Spleen (tissue), 13 donors: ENCODE data around the gene CCDC47. TPM values are rescaled to one million over a fixed set of nuclear protein-coding genes. Genes with fewer than 3 reads are reported as not detected.

ENCODE experiments used
- DNase-seq: peaks from one replicate; pipeline ENCODE4 v3.0.0-alpha.2; 2020
- H3K27ac ChIP-seq, 8 donors: fragments of 200-600 bp; sonication (generic) in 7 of 8; 1 replicate in 4 of 8; 2 replicates in 4 of 8; pipeline versions ENCODE4 v1.5.0 to v1.8.0; 2016 to 2021; ENCODE audit warnings: inconsistent platforms in 4 of 8, mild to moderate bottlenecking in 4 of 8, moderate library complexity in 1 of 8
- H3K27me3 ChIP-seq, 7 donors: fragments of 200-600 bp; sonication (generic) in 6 of 7; replicated peaks in 1 of 7; 1 replicate in 4 of 7; 2 replicates in 3 of 7; pipeline versions ENCODE4 v1.5.0 to v1.8.0; 2016 to 2021; ENCODE audit warnings: inconsistent platforms in 3 of 7, mild to moderate bottlenecking in 1 of 7
- H3K36me3 ChIP-seq, 6 donors: fragments of 200-600 bp; sonication (generic) in 5 of 6; 1 replicate in 4 of 6; 2 replicates in 2 of 6; pipeline versions ENCODE4 v1.5.0 to v1.8.0; 2016 to 2021; ENCODE audit warnings: inconsistent platforms in 2 of 6
- H3K4me1 ChIP-seq, 6 donors: fragments of 200-600 bp; sonication (generic) in 5 of 6; 1 replicate in 3 of 6; 2 replicates in 3 of 6; pipeline versions ENCODE4 v1.5.0 to v1.8.0; 2016 to 2021; ENCODE audit warnings: inconsistent platforms in 3 of 6
- H3K4me3 ChIP-seq, 8 donors: fragments of 200-600 bp; sonication (generic) in 7 of 8; 1 replicate in 4 of 8; 2 replicates in 4 of 8; pipeline versions ENCODE4 v1.5.0 to v1.8.0; 2016 to 2021; ENCODE audit warnings: inconsistent platforms in 4 of 8, mild to moderate bottlenecking in 4 of 8, moderate library complexity in 2 of 8
- H3K9me3 ChIP-seq, 8 donors: fragments of 200-600 bp; sonication (generic) in 7 of 8; 1 replicate in 4 of 8; 2 replicates in 4 of 8; pipeline versions ENCODE4 v1.5.0 to v1.8.0; 2016 to 2021; ENCODE audit warnings: inconsistent platforms in 4 of 8
- POLR2A ChIP-seq, 3 donors: fragments of 450-650 bp; IDR thresholded peaks; one replicate each; pipeline ENCODE4 v1.5.1; 2017; ENCODE audit warnings: antibody characterized with exemption in 3 of 3, mild to moderate bottlenecking in 1 of 3
- POLR2AphosphoS5 ChIP-seq, 3 donors: sonication (generic); formaldehyde crosslinking; IDR thresholded peaks; one replicate each; pipeline ENCODE4 v1.5.1; 2017; ENCODE audit warnings: antibody characterized with exemption in 3 of 3
- WGBS, 5 donors: extraction: QIAGEN DNeasy Blood & Tissue Kit in 3 of 5; methylation state at CpG; one replicate each; pipeline versions ENCODE4 v1.1.5 to v1.1.7; 2013 to 2018; 5-methylcytosine and 5-hydroxymethylcytosine counted together
- intact Hi-C: fragments of 100-400 bp; cut with DNase I; formaldehyde crosslinking; loops from one replicate; pipeline ENCODE4 v1.15.0; 2023; ENCODE audit warnings: low total_unique reads
- long read RNA-seq, 2 donors: transcript quantifications; one replicate each; lab custom pipeline, GENCODE V29; 2026
- polyA plus RNA-seq, 3 donors: library from polyadenylated mRNA; stranded (reverse); fragments of 200-250 nt; gene quantifications; one replicate each; pipeline ENCODE4 v1.2.1, GENCODE V29; 2013
- total RNA-seq, 7 donors: library from RNA; depleted of rRNA in 3 of 7; stranded (reverse); fragments of >200 nt in 3 of 7; fragmentation: NEBNext Ultra II Directional in 4 of 7; extraction: Animal tissue kit (Norgen Biotek cat#: 25700) in 4 of 7; gene quantifications; one replicate each; pipeline versions ENCODE4 v1.1.0 to v1.2.1, GENCODE V29; 2016 to 2021
- TF ChIP-seq, protein P1 (sequence below), 11 experiments: fragments of 200-600 bp in 7 of 11; fragments of 450-650 bp in 4 of 11; sonication (generic) in 4 of 11; IDR thresholded peaks in 8 of 11; conservative IDR thresholded peaks in 3 of 11; 1 replicate in 7 of 11; 2 replicates in 4 of 11; pipeline versions ENCODE4 v1.4.0 to v1.8.0; 2016 to 2021; ENCODE audit warnings: antibody characterized with exemption in 11 of 11, inconsistent platforms in 4 of 11, mild to moderate bottlenecking in 1 of 11
- donor health status: healthy with polysubstance abuse.
- donor health status: DM: no; HTN: no; CAD: no; lungs with moderate emphysema.
- donor health status: DM: no; HTN: no; CAD: no.
- donor health status: Bipolar disorder and iron deficiency.
- donor health status: healthy.
- donor health status: DM: no; HTN: no; CAD: no.
- donor health status: DM: yes; HTN: yes; CAD: no.

The CCDC47 gene, protein sequence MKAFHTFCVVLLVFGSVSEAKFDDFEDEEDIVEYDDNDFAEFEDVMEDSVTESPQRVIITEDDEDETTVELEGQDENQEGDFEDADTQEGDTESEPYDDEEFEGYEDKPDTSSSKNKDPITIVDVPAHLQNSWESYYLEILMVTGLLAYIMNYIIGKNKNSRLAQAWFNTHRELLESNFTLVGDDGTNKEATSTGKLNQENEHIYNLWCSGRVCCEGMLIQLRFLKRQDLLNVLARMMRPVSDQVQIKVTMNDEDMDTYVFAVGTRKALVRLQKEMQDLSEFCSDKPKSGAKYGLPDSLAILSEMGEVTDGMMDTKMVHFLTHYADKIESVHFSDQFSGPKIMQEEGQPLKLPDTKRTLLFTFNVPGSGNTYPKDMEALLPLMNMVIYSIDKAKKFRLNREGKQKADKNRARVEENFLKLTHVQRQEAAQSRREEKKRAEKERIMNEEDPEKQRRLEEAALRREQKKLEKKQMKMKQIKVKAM
- total RNA-seq, result 10 to 100 TPM; 50.7 to 74.0 (median 63.6) TPM
- polyA plus RNA-seq, result 10 to 100 TPM in 2 of 3 donors, 1 to 10 TPM in 1; 8.9 to 15.7 (median 13.1) TPM
- long read RNA-seq, donor 1, transcript CCDC47-201 (13 exons, 3,466 nt), result major isoform, 10 of 14 reads
- long read RNA-seq, donor 1, partial matches to known transcripts, result 0 of 14 reads
- long read RNA-seq, donor 1, other reads (novel, unspliced or antisense), result 0 of 14 reads
- long read RNA-seq, donor 2, transcript CCDC47-201 (13 exons, 3,466 nt), result major isoform, 9 of 18 reads
- long read RNA-seq, donor 2, partial matches to known transcripts, result 5 of 18 reads
- long read RNA-seq, donor 2, other reads (novel, unspliced or antisense), result 0 of 18 reads

DNA sequence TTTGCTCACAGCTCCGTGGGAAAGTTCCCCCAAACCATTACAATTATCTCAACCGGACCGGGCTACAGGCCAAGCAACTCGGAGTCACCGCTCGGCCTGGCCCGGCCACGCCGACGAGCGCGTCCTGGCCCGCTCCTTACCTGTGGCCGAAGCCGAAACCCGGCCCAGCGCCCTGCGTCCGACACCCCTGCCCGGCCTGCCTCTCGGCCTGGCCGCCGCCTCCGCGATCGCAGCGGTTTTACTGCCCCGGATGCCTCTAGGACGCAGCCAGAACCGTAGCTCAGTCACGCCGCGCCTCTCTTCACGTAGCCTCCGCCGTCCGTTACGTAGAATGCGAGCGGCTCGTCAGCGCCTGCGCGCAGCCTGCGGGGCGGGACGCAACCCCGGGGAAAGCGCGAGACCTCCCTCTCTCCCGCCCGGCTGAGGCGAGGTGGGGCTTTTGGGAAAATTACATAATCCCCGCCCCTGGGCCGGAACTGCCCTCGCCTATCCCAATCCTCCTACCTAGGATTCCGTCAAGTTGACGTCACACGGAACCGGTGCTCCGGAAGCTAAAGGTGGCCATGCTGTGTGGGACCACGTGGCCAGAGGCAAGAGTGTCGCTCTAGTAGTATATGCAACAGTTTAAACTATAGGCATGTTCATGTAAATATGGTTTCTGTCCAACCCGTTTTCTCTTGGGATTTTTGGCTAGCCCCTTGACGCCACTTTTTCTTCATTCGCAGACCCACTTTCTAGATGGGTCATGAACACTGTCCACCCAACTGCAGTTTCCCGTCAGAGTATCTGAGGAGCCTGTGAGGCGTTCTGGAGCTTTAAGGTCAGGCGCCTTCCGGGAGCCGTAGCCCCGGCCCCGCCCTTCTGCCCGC, at the start of gene CCDC47:
CCDC47 (minus strand) TSS at position 326 of the 869 bp plus-strand sequence. CDS start 7,422 bp downstream, outside the sequence.
- H3K4me1 ChIP-seq, result peaks cover 25 to 87% (median 73%) of the 10 kb centered on the region in 6 donors
- no peaks in the 10 kb centered on the region for H3K27me3 ChIP-seq
- intact Hi-C loops, result loop anchor here (10.0 kb wide), 1 partner anchor 51 kb away; the partner anchor contains the start of genes FTSJ3 and PSMC5
- peak; percentile 99 for DNase-seq
- H3K4me3 ChIP-seq, result peak within 1 kb of the TSS; percentile 63 to 98 (median 84)
- H3K9me3 ChIP-seq, result no peaks in the 10 kb centered on the region
- peak within 1 kb of the TSS; percentile 96 to 99 (median 98) for H3K27ac ChIP-seq
- TF ChIP-seq, protein P1, sequence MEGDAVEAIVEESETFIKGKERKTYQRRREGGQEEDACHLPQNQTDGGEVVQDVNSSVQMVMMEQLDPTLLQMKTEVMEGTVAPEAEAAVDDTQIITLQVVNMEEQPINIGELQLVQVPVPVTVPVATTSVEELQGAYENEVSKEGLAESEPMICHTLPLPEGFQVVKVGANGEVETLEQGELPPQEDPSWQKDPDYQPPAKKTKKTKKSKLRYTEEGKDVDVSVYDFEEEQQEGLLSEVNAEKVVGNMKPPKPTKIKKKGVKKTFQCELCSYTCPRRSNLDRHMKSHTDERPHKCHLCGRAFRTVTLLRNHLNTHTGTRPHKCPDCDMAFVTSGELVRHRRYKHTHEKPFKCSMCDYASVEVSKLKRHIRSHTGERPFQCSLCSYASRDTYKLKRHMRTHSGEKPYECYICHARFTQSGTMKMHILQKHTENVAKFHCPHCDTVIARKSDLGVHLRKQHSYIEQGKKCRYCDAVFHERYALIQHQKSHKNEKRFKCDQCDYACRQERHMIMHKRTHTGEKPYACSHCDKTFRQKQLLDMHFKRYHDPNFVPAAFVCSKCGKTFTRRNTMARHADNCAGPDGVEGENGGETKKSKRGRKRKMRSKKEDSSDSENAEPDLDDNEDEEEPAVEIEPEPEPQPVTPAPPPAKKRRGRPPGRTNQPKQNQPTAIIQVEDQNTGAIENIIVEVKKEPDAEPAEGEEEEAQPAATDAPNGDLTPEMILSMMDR (IDR thresholded peaks at IDR 0.05 in 8 of 11, conservative IDR thresholded peaks at IDR 0.05 in 3 of 11), result peak in 2 of 11 experiments; percentile 21 to 41
- TF ChIP-seq POLR2A (IDR thresholded peaks at IDR 0.05) (peak; percentile 13 to 94 (median 72)), POLR2AphosphoS5 (IDR thresholded peaks at IDR 0.05) (peak; percentile 98 to 100 (median 99))
- WGBS, 5 donors, result 0 to 1% (median 0%) methylated on average over 47 to 74 of the region's 74 CpGs
- peaks cover 0 to 34% (median 0%) of the 10 kb centered on the region in 6 donors for H3K36me3 ChIP-seq

DNA sequence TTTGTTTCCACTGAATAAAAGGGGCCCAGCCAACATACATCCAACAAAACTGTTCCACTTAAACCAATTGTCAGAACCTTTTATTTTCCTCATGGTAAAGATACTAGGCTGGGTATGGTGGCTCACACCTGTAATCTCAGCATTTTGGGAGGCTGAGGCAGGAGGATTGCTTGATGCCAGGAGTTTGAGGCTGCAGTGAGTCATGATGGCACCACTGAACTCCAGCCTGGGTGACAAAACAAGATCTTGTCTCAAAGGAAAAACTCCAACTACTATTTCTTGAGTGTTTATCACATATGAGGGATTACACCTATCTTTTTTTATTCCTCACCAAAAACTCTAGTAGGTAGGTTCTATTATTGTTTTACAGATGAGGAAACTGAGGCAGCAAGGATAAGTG, 49.1 kb upstream of the CCDC47 start:
- peaks cover 0 to 84% (median 80%) of the 10 kb centered on the region in 6 donors for H3K36me3 ChIP-seq
- DNase-seq, result no peak
- H3K9me3 ChIP-seq, result no peaks in the 10 kb centered on the region
- peak overlapping the region in 2 of 8 donors; percentile 41 to 42 for H3K27ac ChIP-seq
- no peaks in the 10 kb centered on the region for H3K27me3 ChIP-seq
- TF ChIP-seq, protein P1 (IDR thresholded peaks at IDR 0.05 in 8 of 11, conservative IDR thresholded peaks at IDR 0.05 in 3 of 11), result no peak
- TF ChIP-seq POLR2A (IDR thresholded peaks at IDR 0.05), result no peak
- TF ChIP-seq POLR2AphosphoS5 (IDR thresholded peaks at IDR 0.05), result no peak
- H3K4me3 ChIP-seq, result no peak overlapping the region
- peaks cover 9 to 79% (median 34%) of the 10 kb centered on the region in 6 donors for H3K4me1 ChIP-seq
- intact Hi-C loops, result loop anchor here (10.0 kb wide), 2 partner anchors 48 to 128 kb away; partner anchors contain the start of genes CCDC47 and DDX42

DNA sequence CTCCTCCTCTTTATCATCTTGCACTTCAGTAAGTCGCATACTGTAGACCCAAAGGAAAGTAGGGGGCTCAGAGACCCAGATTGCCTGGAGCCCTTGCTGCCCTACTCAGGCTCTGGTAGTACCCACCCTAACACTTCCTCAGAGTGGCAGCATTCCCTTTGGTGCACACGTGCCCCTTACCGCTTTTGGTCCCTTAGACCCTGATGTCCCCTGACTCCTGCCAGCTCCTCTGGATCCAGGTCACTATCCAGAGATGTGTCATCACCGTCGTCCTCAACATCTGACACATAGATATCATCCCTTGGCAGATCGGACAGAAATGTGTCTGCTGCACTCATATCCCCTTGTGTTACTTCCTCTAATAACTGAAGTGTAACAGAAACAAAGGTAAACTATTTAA, 48.4 kb upstream of the CCDC47 start:
- Histone ChIP-seq H3K27me3 (no peaks in the 10 kb centered on the region), H3K9me3 (no peaks in the 10 kb centered on the region)

More for the DNA sequence above, 48.4 kb upstream of the CCDC47 start:
- WGBS, 5 donors, result 70 to 86% (median 75%) methylated on average over 6 of the region's 6 CpGs
- no peak overlapping the region for H3K4me3 ChIP-seq
- no peak for DNase-seq
- intact Hi-C loops, result loop anchor here (10.0 kb wide), 2 partner anchors 47 to 127 kb away; partner anchors contain the start of genes CCDC47 and DDX42
- H3K27ac ChIP-seq, result peak overlapping the region in 3 of 8 donors; percentile 41 to 64 (median 42)
- TF ChIP-seq, protein P1 (IDR thresholded peaks at IDR 0.05 in 8 of 11, conservative IDR thresholded peaks at IDR 0.05 in 3 of 11), result no peak
- TF ChIP-seq POLR2AphosphoS5 (IDR thresholded peaks at IDR 0.05), result peak in 1 of 3 donors; percentile 6
- peaks cover 9 to 78% (median 34%) of the 10 kb centered on the region in 6 donors for H3K4me1 ChIP-seq
- H3K36me3 ChIP-seq, result peaks cover 0 to 92% (median 87%) of the 10 kb centered on the region in 6 donors
